ENCODE results near the gene RNF14. TPM values are rescaled to one million over a fixed set of nuclear protein-coding genes. Genes with fewer than 3 reads are reported as not detected.

The RNF14 gene
- total RNA-seq, 1 experiment from 2014 or later: 37.5 TPM

GRCh38 chr5:141966963-141967333 is 2.0 kb upstream of the RNF14 start:
- no peak overlapping the region for H3K27ac ChIP-seq (ENCODE audit: low read depth, low read length)
- DNase-seq (ENCODE audit: low read depth, low spot score) (no peak), ATAC-seq (no peak)
- H3K9me2 ChIP-seq (ENCODE audit: insufficient read depth): no peaks in the 10 kb centered on the region
- H4K20me1 ChIP-seq (ENCODE audit: insufficient read depth): no peaks in the 10 kb centered on the region
- no peak overlapping the region for H2AFZ ChIP-seq (ENCODE audit: low read depth, low read length, poor library complexity, severe bottlenecking)
- no peaks in the 10 kb centered on the region for H3K27me3 ChIP-seq (ENCODE audit: insufficient read depth, low read length)
- TF ChIP-seq, protein P1, sequence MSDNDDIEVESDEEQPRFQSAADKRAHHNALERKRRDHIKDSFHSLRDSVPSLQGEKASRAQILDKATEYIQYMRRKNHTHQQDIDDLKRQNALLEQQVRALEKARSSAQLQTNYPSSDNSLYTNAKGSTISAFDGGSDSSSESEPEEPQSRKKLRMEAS (IDR thresholded peaks at IDR 0.05): no peak
- TF ChIP-seq ATF3 (IDR thresholded peaks at IDR 0.05) (no peak), REST (IDR thresholded peaks at IDR 0.05; ENCODE audit: low read depth) (no peak), JUND (IDR thresholded peaks at IDR 0.05) (no peak), SP1 (IDR thresholded peaks at IDR 0.05; ENCODE audit: low read depth) (no peak), ZNF274 (IDR thresholded peaks at IDR 0.05; ENCODE audit: low read depth, low read length) (no peak), POLR2AphosphoS5 (IDR thresholded peaks at IDR 0.05; ENCODE audit: low read depth, low read length) (no peak), ZFX (IDR thresholded peaks at IDR 0.05) (no peak), ELF1 (IDR thresholded peaks at IDR 0.05; ENCODE audit: borderline replicate concordance, low read depth) (no peak), CEBPB (IDR thresholded peaks at IDR 0.05; ENCODE audit: low read depth) (no peak), SIN3A (IDR thresholded peaks at IDR 0.05; ENCODE audit: low read depth) (no peak), SRF (IDR thresholded peaks at IDR 0.05; ENCODE audit: low read depth) (no peak), TCF7L2 (IDR thresholded peaks at IDR 0.05; ENCODE audit: borderline replicate concordance, extremely low read depth, insufficient read depth, insufficient read length) (no peak), FOSL1 (IDR thresholded peaks at IDR 0.05; ENCODE audit: low read depth) (no peak), EGR1 (IDR thresholded peaks at IDR 0.05; ENCODE audit: low read depth) (no peak), EZH2 (IDR thresholded peaks at IDR 0.05) (no peak), CTCF (IDR thresholded peaks at IDR 0.05 in 2 of 3, conservative IDR thresholded peaks at IDR 0.05 in 1 of 3; ENCODE audit: borderline replicate concordance in 1 of 3, insufficient read depth in 1 of 3, low read depth in 2 of 3, low read length in 2 of 3) (no peak), ZBTB33 (IDR thresholded peaks at IDR 0.05; ENCODE audit: extremely low read depth, insufficient replicate concordance, low read length) (no peak), YY1 (IDR thresholded peaks at IDR 0.05; ENCODE audit: extremely low read depth, insufficient replicate concordance, low read depth, low read length) (no peak)
- H3K4me1 ChIP-seq (ENCODE audit: control insufficient read depth in 1 of 2, insufficient read depth in 2 of 2, low read length in 2 of 2): peaks cover 6 to 16% of the 10 kb centered on the region in 2 experiments
- no peak overlapping the region for H3K4me3 ChIP-seq (replicated peaks in 1 of 2; ENCODE audit: low read depth in 1 of 2, low read length in 2 of 2)
- no peak overlapping the region for H3K9ac ChIP-seq (ENCODE audit: low read length)
- CTCF ChIA-PET: no interaction called here
- no peaks in the 10 kb centered on the region for H3K9me3 ChIP-seq (ENCODE audit: control insufficient read depth in 1 of 2, insufficient read depth in 1 of 2, low read depth in 1 of 2, low read length in 2 of 2)
- H3K36me3 ChIP-seq (ENCODE audit: control insufficient read depth in 1 of 2, insufficient read depth in 2 of 2, low read length in 2 of 2): no peaks in the 10 kb centered on the region
- RAD21 ChIA-PET (ENCODE audit: low non-redundant PET in 1 of 2, low total read pairs in 2 of 2, uncharacterized antibody in 2 of 2, unreplicated experiment in 2 of 2): no interaction called here
- H3K79me2 ChIP-seq (ENCODE audit: insufficient read depth, low read length): peaks cover 22% of the 10 kb centered on the region
- no TSS peak for BruUV-seq (replicated peaks)
- no peak overlapping the region for H3K4me2 ChIP-seq (ENCODE audit: low read length)
- intact Hi-C loops (cut with micrococcal nuclease): no loop called here
- POLR2A ChIA-PET: no interaction called here

Data from HCT116 (cell line).